Activated CD8-positive, alpha-beta T cell treated with anti-CD3 and anti-CD28 coated beads, Interleukin-2, amount 10 ng/mL, durations not matched to agents 7 days and 5 days (primary cell): ENCODE results near the gene TMEM178A. TPM values are rescaled to one million over a fixed set of nuclear protein-coding genes. Genes with fewer than 3 reads are reported as not detected.
"Not testable (repeated sequence)": the region's sequence is repeated elsewhere in the genome, so short reads cannot be mapped to it uniquely, and the experiment has no call there.

ENCODE experiments used
- ATAC-seq: fragments of 150-1000 bp; cut with Tn5 transposase; one replicate; pipeline ENCODE4 v1.10.0; 2021; ENCODE audit warnings: moderate library complexity
- CTCF ChIA-PET: fragments of 350-600 bp; sonication (Branson Sonifier 250); formaldehyde crosslinking; loops from one replicate; lab custom pipeline; 2021; ENCODE audit warnings: antibody characterized with exemption; lab: Charles Lee
- POLR2A ChIA-PET: fragments of 350-600 bp; sonication (Branson Sonifier 250); formaldehyde crosslinking; loops from one replicate; lab custom pipeline; 2021; ENCODE audit warnings: antibody characterized with exemption; lab: Charles Lee
- DNase-seq: peaks from one replicate; pipeline ENCODE4 v3.0.0-alpha.2; 2020
- H3K27ac Mint-ChIP-seq: one replicate; pipeline ENCODE4 v1.8.0; 2021; ENCODE audit warnings: mild to moderate bottlenecking, mixed read lengths
- H3K27me3 Mint-ChIP-seq: one replicate; pipeline ENCODE4 v1.8.0; 2021; ENCODE audit warnings: low read depth, mixed read lengths
- H3K36me3 Mint-ChIP-seq: one replicate; pipeline ENCODE4 v1.8.0; 2021; ENCODE audit warnings: low read depth, mixed read lengths
- H3K4me1 Mint-ChIP-seq: one replicate; pipeline ENCODE4 v1.8.0; 2021; ENCODE audit warnings: low read depth, mixed read lengths
- H3K4me3 Mint-ChIP-seq: one replicate; pipeline ENCODE4 v1.8.0; 2021; ENCODE audit warnings: mild to moderate bottlenecking, mixed read lengths
- H3K9me3 Mint-ChIP-seq: one replicate; pipeline ENCODE4 v1.8.0; 2022; ENCODE audit warnings: mixed read lengths; ENCODE audit not compliant: insufficient read depth
- total RNA-seq, 2 experiments: library from RNA; stranded (reverse); gene quantifications; one replicate each; pipeline ENCODE4 v1.2.3, GENCODE V29; 2021

The TMEM178A gene
- total RNA-seq: not detected

GRCh38 chr2:39665811-39666490 lies at the start of gene TMEM178A:
Gene TMEM178A, plus strand, starts transcription at chr2:39665917. Its CDS starts 58 bp downstream, at chr2:39665975.
- DNase-seq (no peak), ATAC-seq (peak; percentile 65)
- POLR2A ChIA-PET: no interaction called here
- H3K27me3 Mint-ChIP-seq: peaks cover 73% of the 10 kb centered on the region
- CTCF ChIA-PET: no interaction called here
- H3K4me1 Mint-ChIP-seq: peaks cover 12% of the 10 kb centered on the region
- no peak within 1 kb of the TSS for H3K27ac Mint-ChIP-seq
- H3K4me3 Mint-ChIP-seq: peak within 1 kb of the TSS; percentile 56
- H3K9me3 Mint-ChIP-seq: no peaks in the 10 kb centered on the region
- H3K36me3 Mint-ChIP-seq: no peaks in the 10 kb centered on the region

- CTCF ChIA-PET: no interaction called here
- POLR2A ChIA-PET: interaction anchor here (0.6 kb wide), 1 partner anchor 31 kb away, joined by 3 read pairs; no protein-coding TSS in a partner anchor
- peaks cover 30% of the 10 kb centered on the region for H3K27me3 Mint-ChIP-seq
- H3K27ac Mint-ChIP-seq: no peak overlapping the region
- no peak for ATAC-seq
- no peaks in the 10 kb centered on the region for H3K4me1 Mint-ChIP-seq
- no peak overlapping the region for H3K4me3 Mint-ChIP-seq
- DNase-seq: no peak
- no peaks in the 10 kb centered on the region for H3K9me3 Mint-ChIP-seq
- H3K36me3 Mint-ChIP-seq: no peaks in the 10 kb centered on the region
These were observed 47.5 kb upstream of the TMEM178A start for GRCh38 chr2:39618236-39618635.

- H3K4me3 Mint-ChIP-seq: no peak overlapping the region
- H3K36me3 Mint-ChIP-seq: no peaks in the 10 kb centered on the region
- no peaks in the 10 kb centered on the region for H3K4me1 Mint-ChIP-seq
- DNase-seq (no peak), ATAC-seq (no peak)
- no peak overlapping the region for H3K27ac Mint-ChIP-seq
- POLR2A ChIA-PET: interaction anchor here (0.6 kb wide), 1 partner anchor 30 kb away, joined by 3 read pairs; no protein-coding TSS in a partner anchor
- CTCF ChIA-PET: no interaction called here
- no peaks in the 10 kb centered on the region for H3K9me3 Mint-ChIP-seq
- H3K27me3 Mint-ChIP-seq: peaks cover 30% of the 10 kb centered on the region
These were observed 47.0 kb upstream of the TMEM178A start for GRCh38 chr2:39618736-39619135.

- Mint-ChIP-seq H3K27ac (no peak overlapping the region), H3K36me3 (no peaks in the 10 kb centered on the region)
- DNase-seq: peak; percentile 24
These were observed 45.6 kb upstream of the TMEM178A start for GRCh38 chr2:39620067-39620466.

GRCh38 chr2:39621596-39621995 lies 44.1 kb upstream of the TMEM178A start:
- ATAC-seq: no peak
- ChIA-PET CTCF (no interaction called here), POLR2A (no interaction called here)
- no peak overlapping the region for H3K4me3 Mint-ChIP-seq
- no peaks in the 10 kb centered on the region for H3K36me3 Mint-ChIP-seq
- no peak for DNase-seq
- H3K27ac Mint-ChIP-seq: no peak overlapping the region
- H3K27me3 Mint-ChIP-seq: peaks cover 20% of the 10 kb centered on the region
- no peaks in the 10 kb centered on the region for H3K9me3 Mint-ChIP-seq
- no peaks in the 10 kb centered on the region for H3K4me1 Mint-ChIP-seq

More at GRCh38 chr2:39620067-39620466, 45.6 kb upstream of the TMEM178A start:
- ChIA-PET CTCF (no interaction called here), POLR2A (no interaction called here)
- H3K9me3 Mint-ChIP-seq: no peaks in the 10 kb centered on the region
- no peak overlapping the region for H3K4me3 Mint-ChIP-seq
- H3K4me1 Mint-ChIP-seq: no peaks in the 10 kb centered on the region
- peaks cover 23% of the 10 kb centered on the region for H3K27me3 Mint-ChIP-seq
- ATAC-seq: no peak

- Mint-ChIP-seq H3K4me1 (no peaks in the 10 kb centered on the region), H3K27me3 (peaks cover 13% of the 10 kb centered on the region), H3K27ac (no peak overlapping the region), H3K9me3 (no peaks in the 10 kb centered on the region), H3K36me3 (no peaks in the 10 kb centered on the region), H3K4me3 (no peak overlapping the region)
- CTCF ChIA-PET: no interaction called here
- DNase-seq: no peak
- POLR2A ChIA-PET: no interaction called here
- ATAC-seq: no peak
These were observed 42.9 kb upstream of the TMEM178A start for GRCh38 chr2:39622860-39623259.

GRCh38 chr2:39623917-39624316 lies 41.8 kb upstream of the TMEM178A start:
- Mint-ChIP-seq H3K36me3 (no peaks in the 10 kb centered on the region), H3K4me1 (no peaks in the 10 kb centered on the region), H3K27me3 (peaks cover 11% of the 10 kb centered on the region), H3K9me3 (no peaks in the 10 kb centered on the region), H3K27ac (no peak overlapping the region), H3K4me3 (no peak overlapping the region)
- ChIA-PET CTCF (no interaction called here), POLR2A (no interaction called here)
- ATAC-seq (no peak), DNase-seq (no peak)

GRCh38 chr2:39625193-39625926 lies 40.4 kb upstream of the TMEM178A start:
- Mint-ChIP-seq H3K4me3 (no peak overlapping the region), H3K27me3 (peaks cover 5% of the 10 kb centered on the region), H3K36me3 (no peaks in the 10 kb centered on the region), H3K9me3 (no peaks in the 10 kb centered on the region), H3K4me1 (no peaks in the 10 kb centered on the region), H3K27ac (no peak overlapping the region)
- CTCF ChIA-PET: no interaction called here
- DNase-seq (no peak), ATAC-seq (no peak)
- POLR2A ChIA-PET: no interaction called here

- POLR2A ChIA-PET: no interaction called here
These were observed 39.8 kb upstream of the TMEM178A start for GRCh38 chr2:39625927-39626270.

GRCh38 chr2:39628346-39628745 lies 37.4 kb upstream of the TMEM178A start:
- H3K27ac Mint-ChIP-seq, CTCF ChIA-PET, POLR2A ChIA-PET, ATAC-seq, H3K36me3 Mint-ChIP-seq, H3K9me3 Mint-ChIP-seq, H3K27me3 Mint-ChIP-seq, H3K4me1 Mint-ChIP-seq, DNase-seq, H3K4me3 Mint-ChIP-seq: not testable (repeated sequence)

More at GRCh38 chr2:39625927-39626270, 39.8 kb upstream of the TMEM178A start:
- Mint-ChIP-seq H3K4me3 (no peak overlapping the region), H3K27me3 (peaks cover 1% of the 10 kb centered on the region), H3K9me3 (no peaks in the 10 kb centered on the region), H3K36me3 (no peaks in the 10 kb centered on the region), H3K27ac (no peak overlapping the region), H3K4me1 (no peaks in the 10 kb centered on the region)
- no peak for DNase-seq
- ATAC-seq: no peak
- CTCF ChIA-PET: no interaction called here

- ChIA-PET CTCF (no interaction called here), POLR2A (no interaction called here)
- no peaks in the 10 kb centered on the region for H3K27me3 Mint-ChIP-seq
- H3K9me3 Mint-ChIP-seq: no peaks in the 10 kb centered on the region
- no peaks in the 10 kb centered on the region for H3K36me3 Mint-ChIP-seq
- ATAC-seq (no peak), DNase-seq (no peak)
- H3K4me1 Mint-ChIP-seq: no peaks in the 10 kb centered on the region
- H3K27ac Mint-ChIP-seq: no peak overlapping the region
- H3K4me3 Mint-ChIP-seq: no peak overlapping the region
These were observed 36.1 kb upstream of the TMEM178A start for GRCh38 chr2:39629646-39630045.

- Mint-ChIP-seq H3K27me3 (no peaks in the 10 kb centered on the region), H3K4me1 (no peaks in the 10 kb centered on the region), H3K36me3 (no peaks in the 10 kb centered on the region), H3K9me3 (no peaks in the 10 kb centered on the region), H3K27ac (no peak overlapping the region), H3K4me3 (no peak overlapping the region)
- DNase-seq (no peak), ATAC-seq (no peak)
- CTCF ChIA-PET: interaction anchor here (1.3 kb wide), 1 partner anchor 55 kb away, joined by 3 read pairs; no protein-coding TSS in a partner anchor
- POLR2A ChIA-PET: interaction anchor here (0.6 kb wide), 1 partner anchor 80 kb away, joined by 3 read pairs; no protein-coding TSS in a partner anchor
These were observed 34.5 kb upstream of the TMEM178A start for GRCh38 chr2:39631256-39631655.
